Activated CD4-positive, alpha-beta memory T cell treated with anti-CD3 and anti-CD28 coated beads, Interleukin-2, amount 10 ng/mL, durations not matched to agents 7 days and 5 days (primary cell): ENCODE data around the gene CLEC1A. TPM values are rescaled to one million over a fixed set of nuclear protein-coding genes. Genes with fewer than 3 reads are reported as not detected.
"Not testable (repeated sequence)": the region's sequence is repeated elsewhere in the genome, so short reads cannot be mapped to it uniquely, and the experiment has no call there.

Source experiments
- CTCF ChIA-PET: fragments of 350-600 bp; sonication (Branson Sonifier 250); formaldehyde crosslinking; loops from one replicate; lab custom pipeline; 2021; ENCODE audit warnings: antibody characterized with exemption, inconsistent platforms; lab: Charles Lee
- POLR2A ChIA-PET: fragments of 350-600 bp; sonication (Branson Sonifier 250); formaldehyde crosslinking; loops from one replicate; lab custom pipeline; 2021; ENCODE audit warnings: antibody characterized with exemption; lab: Charles Lee
- DNase-seq: peaks from one replicate; pipeline ENCODE4 v3.0.0-alpha.2; 2020
- H3K27ac Mint-ChIP-seq: one replicate; pipeline ENCODE4 v1.8.0; 2021; ENCODE audit warnings: mild to moderate bottlenecking, mixed read lengths
- H3K27me3 Mint-ChIP-seq: one replicate; pipeline ENCODE4 v1.8.0; 2021; ENCODE audit warnings: mixed read lengths
- H3K36me3 Mint-ChIP-seq: one replicate; pipeline ENCODE4 v1.8.0; 2021; ENCODE audit warnings: low read depth, mixed read lengths
- H3K4me1 Mint-ChIP-seq: one replicate; pipeline ENCODE4 v1.8.0; 2021; ENCODE audit warnings: mixed read lengths
- H3K4me3 Mint-ChIP-seq: one replicate; pipeline ENCODE4 v1.8.0; 2021; ENCODE audit warnings: mild to moderate bottlenecking, mixed read lengths
- H3K9me3 Mint-ChIP-seq: one replicate; pipeline ENCODE4 v1.8.0; 2021; ENCODE audit warnings: mixed read lengths
- total RNA-seq, 2 experiments: library from RNA; stranded (reverse); gene quantifications; one replicate each; pipeline ENCODE4 v1.2.3, GENCODE V29; 2021

The CLEC1A gene
- total RNA-seq, 2 experiments from 2014 or later: not detected

DNA sequence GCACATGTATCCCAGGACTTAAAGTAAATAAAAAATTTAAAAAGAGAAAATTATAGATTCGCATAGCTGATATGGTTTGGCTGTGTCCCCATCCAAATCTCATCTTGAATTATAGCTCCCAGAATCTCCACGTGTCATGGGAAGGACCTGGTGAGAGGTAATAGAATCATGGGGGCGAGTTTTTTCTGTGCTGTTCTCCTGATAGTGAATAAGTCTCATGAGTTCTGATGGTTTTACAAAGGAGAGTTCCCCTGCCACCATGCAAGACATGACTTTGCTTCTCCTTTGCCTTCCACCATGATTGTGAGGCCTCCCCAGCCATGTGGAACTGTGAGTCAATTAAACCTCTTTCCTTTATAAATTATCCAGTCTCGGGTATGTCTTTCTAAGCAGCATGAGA, 72.1 kb downstream of the CLEC1A start:
- H3K27me3 Mint-ChIP-seq: peaks cover 13% of the 10 kb centered on the region
- POLR2A ChIA-PET, H3K4me3 Mint-ChIP-seq, H3K9me3 Mint-ChIP-seq, DNase-seq, H3K36me3 Mint-ChIP-seq, H3K27ac Mint-ChIP-seq, CTCF ChIA-PET, H3K4me1 Mint-ChIP-seq: not testable (repeated sequence)

DNA sequence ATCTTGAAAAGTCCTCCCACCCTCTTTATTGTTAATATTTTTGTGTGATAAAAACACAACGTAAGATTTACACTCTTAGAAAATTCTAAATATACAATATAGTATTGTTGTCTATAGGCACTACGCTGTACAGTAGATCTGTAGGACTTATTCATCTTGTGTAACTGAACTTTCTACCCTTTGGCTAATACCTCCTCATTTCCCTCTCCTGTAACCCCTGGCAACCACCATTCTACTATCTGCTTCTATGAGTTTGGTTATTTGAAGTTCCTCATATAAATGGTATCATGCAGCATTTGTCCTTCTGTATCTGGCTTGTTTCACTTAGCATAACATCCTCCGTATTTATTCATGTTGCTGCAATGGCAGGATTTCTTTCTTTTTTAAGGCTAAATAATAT, 73.5 kb downstream of the CLEC1A start:
- no peaks in the 10 kb centered on the region for H3K9me3 Mint-ChIP-seq
- H3K4me3 Mint-ChIP-seq: no peak overlapping the region
- ChIA-PET POLR2A (no interaction called here), CTCF (no interaction called here)
- no peak for DNase-seq
- H3K27ac Mint-ChIP-seq: no peak overlapping the region
- H3K36me3 Mint-ChIP-seq: no peaks in the 10 kb centered on the region
- no peaks in the 10 kb centered on the region for H3K4me1 Mint-ChIP-seq
- H3K27me3 Mint-ChIP-seq: peaks cover 14% of the 10 kb centered on the region

DNA sequence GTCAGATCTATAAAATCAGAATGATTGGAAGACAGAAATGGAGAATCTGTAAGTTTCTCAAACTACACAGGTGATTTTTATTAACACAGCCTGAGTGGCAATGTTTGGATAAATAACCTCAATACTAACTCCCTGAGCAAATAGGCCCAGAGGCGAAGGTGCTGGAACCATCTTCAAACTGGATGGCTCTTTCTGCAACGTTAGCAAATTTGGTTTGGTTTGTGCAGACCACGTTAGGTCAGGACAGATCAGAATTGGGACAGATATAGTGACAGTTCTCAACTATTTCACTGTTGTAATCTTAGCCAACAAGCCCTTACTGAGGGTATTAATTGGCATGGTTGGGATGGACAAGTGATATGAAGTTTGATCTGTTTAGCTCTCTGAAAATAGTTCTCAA, 77.4 kb downstream of the CLEC1A start:
- no peaks in the 10 kb centered on the region for H3K9me3 Mint-ChIP-seq
- H3K4me1 Mint-ChIP-seq: no peaks in the 10 kb centered on the region
- no peak overlapping the region for H3K4me3 Mint-ChIP-seq
- no peaks in the 10 kb centered on the region for H3K36me3 Mint-ChIP-seq
- H3K27ac Mint-ChIP-seq: no peak overlapping the region
- ChIA-PET CTCF (no interaction called here), POLR2A (no interaction called here)
- peaks cover 14% of the 10 kb centered on the region for H3K27me3 Mint-ChIP-seq
- DNase-seq: no peak

Other genes starting within 250 kb of the CLEC1A start
- 10 to 100 TPM; 79.6 to 79.7 TPM for gene CLEC2B, start 229.6 kb downstream of the CLEC1A start, total RNA-seq
- gene KLRF2, start 217.5 kb downstream of the CLEC1A start, total RNA-seq: not detected
- gene CLEC2A, start 166.6 kb downstream of the CLEC1A start, total RNA-seq: not detected
- under 1 TPM; 0.60 to 0.65 TPM for gene CLEC12A, start 127.6 kb downstream of the CLEC1A start, total RNA-seq
- not detected for gene CLEC1B, start 99.9 kb downstream of the CLEC1A start, total RNA-seq
- gene CLEC12B, start 88.4 kb downstream of the CLEC1A start, total RNA-seq: not detected
- not detected for gene CLEC9A, start 68.3 kb downstream of the CLEC1A start, total RNA-seq
- gene CLEC7A, start 31.2 kb upstream of the CLEC1A start, total RNA-seq: not detected
- not detected for gene OLR1, start 73.1 kb upstream of the CLEC1A start, total RNA-seq
- not detected for gene TMEM52B, start 80.0 kb upstream of the CLEC1A start, total RNA-seq
- 10 to 100 TPM; 13.1 to 14.0 TPM for gene GABARAPL1, start 113.9 kb upstream of the CLEC1A start, total RNA-seq
- 1 to 10 TPM in 1 of 2 experiments, under 1 TPM in 1; 0.65 to 1.1 TPM for gene KLRD1, start 208.9 kb upstream of the CLEC1A start, total RNA-seq